AG04449 (cell line): Measurements from ENCODE around the gene PSG3.
"Not testable (repeated sequence)": the region's sequence is repeated elsewhere in the genome, so short reads cannot be mapped to it uniquely, and the experiment has no call there.

Experiments
- CTCF ChIA-PET: fragments of 350-600 bp; formaldehyde crosslinking; extraction: SDS; loops from one replicate; lab custom pipeline; 2021; ENCODE audit warnings: antibody characterized with exemption; lab: Yijun Ruan, JAX
- POLR2A ChIA-PET: fragments of 400-600, 350-600 bp; formaldehyde crosslinking; extraction: SDS; loops from one replicate; lab custom pipeline; 2020; ENCODE audit warnings: antibody characterized with exemption, inconsistent platforms; lab: Yijun Ruan, JAX
- DNase-seq: peaks from one replicate; pipeline ENCODE4 v3.0.0-alpha.2; 2010; ENCODE audit warnings: low read depth, low spot score
- H3K4me3 ChIP-seq: 2 replicates; pipeline ENCODE4 v1.5.1; 2011; ENCODE audit warnings: low read depth, mild to moderate bottlenecking, control low read depth, low read length
- CTCF ChIP-seq: IDR thresholded peaks from one replicate; pipeline ENCODE4 v1.5.1; 2011; ENCODE audit warnings: mild to moderate bottlenecking, moderate library complexity, low read length, control low read depth, inconsistent platforms; ENCODE audit not compliant: insufficient read depth; ENCODE audit errors: missing control alignments

The PSG3 gene

GRCh38 chr19:42758667-42759066 is 18.4 kb upstream of the PSG3 start:
- POLR2A ChIA-PET, DNase-seq, H3K4me3 ChIP-seq: not testable (repeated sequence)
- CTCF ChIA-PET: interaction anchor here (0.9 kb wide), 1 partner anchor 9 kb away, joined by 3 read pairs; no protein-coding TSS in a partner anchor

GRCh38 chr19:42752246-42752645 is 12.0 kb upstream of the PSG3 start:
- DNase-seq, H3K4me3 ChIP-seq, CTCF ChIA-PET, POLR2A ChIA-PET: not testable (repeated sequence)

- POLR2A ChIA-PET, DNase-seq, H3K4me3 ChIP-seq: not testable (repeated sequence)
- CTCF ChIA-PET: interaction anchor here (0.9 kb wide), 2 partner anchors 48 to 94 kb away, joined by 3 to 7 read pairs; no protein-coding TSS in a partner anchor
- TF ChIP-seq CTCF: peak; percentile 46
These were observed 1.7 kb upstream of the PSG3 start for GRCh38 chr19:42741726-42742607.

GRCh38 chr19:42737581-42738011 is 2.7 kb downstream of the PSG3 start:
- H3K4me3 ChIP-seq, POLR2A ChIA-PET, DNase-seq: not testable (repeated sequence)
- CTCF ChIA-PET: interaction anchor here (1.2 to 1.5 kb wide), 3 partner anchors 11 to 54 kb away, joined by 3 to 4 read pairs (median 3); no protein-coding TSS in a partner anchor

- POLR2A ChIA-PET, H3K4me3 ChIP-seq, DNase-seq, CTCF ChIA-PET: not testable (repeated sequence)
These were observed 11.9 kb downstream of the PSG3 start for GRCh38 chr19:42728341-42728740.

GRCh38 chr19:42714000-42714399 is 26.3 kb downstream of the PSG3 start:
- DNase-seq, CTCF ChIA-PET, H3K4me3 ChIP-seq, POLR2A ChIA-PET: not testable (repeated sequence)

- DNase-seq, CTCF ChIA-PET, POLR2A ChIA-PET: not testable (repeated sequence)
These were observed 27.5 kb downstream of the PSG3 start for GRCh38 chr19:42712753-42713152.

GRCh38 chr19:42710986-42711385 is 29.3 kb downstream of the PSG3 start:
- CTCF ChIA-PET, H3K4me3 ChIP-seq, POLR2A ChIA-PET, DNase-seq: not testable (repeated sequence)

More at GRCh38 chr19:42712753-42713152, 27.5 kb downstream of the PSG3 start:
- not testable (repeated sequence) for H3K4me3 ChIP-seq

GRCh38 chr19:42697884-42698283 is 42.4 kb downstream of the PSG3 start:
- DNase-seq: no peak
- ChIA-PET POLR2A (no interaction called here), CTCF (interaction anchor here (1.2 to 2.9 kb wide), 2 partner anchors 14 to 16 kb away, joined by 3 to 11 read pairs; no protein-coding TSS in a partner anchor)
- H3K4me3 ChIP-seq: no peak overlapping the region
- no peak for TF ChIP-seq CTCF
